CD4-positive, CD25-positive, alpha-beta regulatory T cell (primary cell): ENCODE measurements around the gene CD9. TPM values are rescaled to one million over a fixed set of nuclear protein-coding genes. Genes with fewer than 3 reads are reported as not detected.

Experiments used
- ATAC-seq, 2 donors: fragments of 150-1000 bp; cut with Tn5 transposase; one replicate each; pipeline ENCODE4 v1.10.0; 2021; ENCODE audit warnings: low read depth in 2 of 2, moderate number of reproducible peaks in 2 of 2, moderate library complexity in 1 of 2
- DNase-seq, 3 donors: peaks; one replicate each; pipeline versions ENCODE4 v3.0.0 to v3.0.0-alpha.2; 2012 to 2022; ENCODE audit warnings: mixed read lengths in 1 of 3
- H3K27ac ChIP-seq: one replicate; pipeline ENCODE4 v1.7.0; 2013; ENCODE audit warnings: mild to moderate bottlenecking, low read length; ENCODE audit not compliant: insufficient read depth, poor library complexity, severe bottlenecking
- H3K27me3 ChIP-seq: one replicate; pipeline ENCODE4 v1.7.0; 2013; ENCODE audit warnings: low read length; ENCODE audit not compliant: control insufficient read depth, insufficient read depth
- H3K36me3 ChIP-seq: one replicate; pipeline ENCODE4 v1.7.0; 2013; ENCODE audit warnings: mild to moderate bottlenecking, low read length, moderate library complexity; ENCODE audit not compliant: control insufficient read depth, insufficient read depth
- H3K4me1 ChIP-seq: 2 replicates; pipeline ENCODE4 v1.7.0; 2013; ENCODE audit warnings: mild to moderate bottlenecking, low read length; ENCODE audit not compliant: insufficient read depth, control insufficient read depth, poor library complexity, severe bottlenecking
- H3K4me3 ChIP-seq: one replicate; pipeline ENCODE4 v1.7.0; 2013; ENCODE audit warnings: low read depth, mild to moderate bottlenecking, low read length, moderate library complexity
- H3K9me3 ChIP-seq, 2 experiments: 1 replicate in 1 of 2; 2 replicates in 1 of 2; pipeline ENCODE4 v1.7.0; 2013; ENCODE audit warnings: low read length in 2 of 2, mild to moderate bottlenecking in 1 of 2, moderate library complexity in 1 of 2; ENCODE audit not compliant: control insufficient read depth in 2 of 2
- H3K27ac Mint-ChIP-seq, 3 donors: one replicate each; pipeline ENCODE4 v1.8.0; 2020 to 2022; ENCODE audit warnings: mild to moderate bottlenecking in 3 of 3, mixed read lengths in 3 of 3, moderate library complexity in 2 of 3
- H3K27me3 Mint-ChIP-seq: one replicate; pipeline ENCODE4 v1.8.0; 2022; ENCODE audit warnings: mild to moderate bottlenecking, mixed read lengths
- H3K36me3 Mint-ChIP-seq: one replicate; pipeline ENCODE4 v1.8.0; 2020; ENCODE audit warnings: mixed read lengths
- H3K4me1 Mint-ChIP-seq, 4 donors: one replicate each; pipeline ENCODE4 v1.8.0; 2020 to 2022; ENCODE audit warnings: mixed read lengths in 4 of 4, mild to moderate bottlenecking in 1 of 4
- H3K4me3 Mint-ChIP-seq, 4 donors: one replicate each; pipeline ENCODE4 v1.8.0; 2020 to 2022; ENCODE audit warnings: mild to moderate bottlenecking in 4 of 4, mixed read lengths in 4 of 4, moderate library complexity in 3 of 4
- H3K9me3 Mint-ChIP-seq, 7 donors: one replicate each; pipeline ENCODE4 v1.8.0; 2020 to 2022; ENCODE audit warnings: mixed read lengths in 7 of 7, mild to moderate bottlenecking in 3 of 7, moderate library complexity in 2 of 7
- polyA plus RNA-seq, 4 donors: library from polyadenylated mRNA; unstranded; fragments of 300-500 nt; fragmentation: Illumina TruSeq; gene quantifications; one replicate each; pipeline ENCODE4 v1.2.3, GENCODE V29; 2021
- total RNA-seq: library from RNA; stranded (reverse); gene quantifications from one replicate; pipeline ENCODE4 v1.2.3, GENCODE V29; 2022

Gene CD9
- total and polyA plus RNA-seq, 5 donors from 2014 or later: 3.6 to 10.3 (median 4.9) TPM

DNA sequence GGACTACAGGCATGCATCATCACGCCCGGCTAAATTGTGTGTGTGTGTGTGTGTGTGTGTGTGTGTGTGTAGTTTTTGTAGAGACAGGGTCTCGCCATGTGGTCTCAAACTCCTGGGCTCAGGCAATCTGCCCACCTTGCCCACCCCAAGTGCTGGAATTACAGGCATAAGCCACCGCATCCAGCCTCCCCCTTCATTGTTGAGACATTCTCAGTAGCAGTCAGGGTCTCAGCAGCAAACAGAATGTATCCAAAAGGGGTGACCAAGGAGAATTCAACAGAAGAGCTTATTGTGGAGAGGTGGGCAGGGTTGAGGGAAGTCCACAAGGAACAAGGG lies 73.0 kb downstream of the CD9 start:
- H3K9me3 Mint-ChIP-seq: peaks cover 0 to 1% (median 0%) of the 10 kb centered on the region in 7 donors
- peaks cover 29% of the 10 kb centered on the region for H3K27me3 Mint-ChIP-seq
- no peaks in the 10 kb centered on the region for H3K36me3 Mint-ChIP-seq

DNA sequence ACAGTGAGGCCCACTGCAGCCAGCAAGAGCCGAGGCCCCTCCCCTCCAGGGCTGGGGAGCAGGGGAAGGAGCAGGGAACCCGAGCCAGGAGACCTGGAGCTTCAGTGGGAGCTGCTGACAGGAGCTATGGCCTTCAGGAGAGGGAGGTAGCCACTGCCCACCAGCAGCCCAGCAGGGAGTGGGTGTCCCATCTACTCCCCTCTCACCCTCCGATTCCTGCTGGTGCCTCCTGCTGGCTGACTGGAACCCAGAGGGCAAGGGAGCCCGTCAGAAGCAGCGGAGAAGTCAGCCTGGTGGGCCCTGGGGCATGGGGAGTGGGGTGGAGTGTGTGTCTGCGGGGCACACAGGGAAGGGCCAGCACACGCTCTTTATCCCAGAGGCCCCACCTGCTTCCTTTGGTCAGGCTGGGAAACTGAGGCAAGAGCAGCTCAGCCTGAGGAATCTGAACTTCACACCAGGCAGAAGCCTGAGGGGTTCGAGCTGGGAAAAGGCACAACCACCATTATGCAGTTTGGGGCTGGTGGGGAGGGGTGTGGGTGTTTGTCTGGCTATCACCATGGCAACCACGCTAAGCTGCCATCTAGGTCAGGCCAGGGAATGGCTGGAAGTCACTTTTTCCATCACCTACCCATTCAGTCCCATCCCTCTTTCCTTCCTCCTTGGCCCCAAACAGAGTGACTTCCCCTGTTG lies 73.5 kb downstream of the CD9 start:
- Mint-ChIP-seq H3K36me3 (no peaks in the 10 kb centered on the region), H3K27me3 (peaks cover 30% of the 10 kb centered on the region), H3K4me3 (no peak overlapping the region), H3K4me1 (peaks cover 0 to 6% (median 5%) of the 10 kb centered on the region in 4 donors), H3K27ac (no peak overlapping the region), H3K9me3 (peaks cover 0 to 1% (median 0%) of the 10 kb centered on the region in 7 donors)
- no peak overlapping the region for H3K27ac ChIP-seq
- H3K9me3 ChIP-seq: no peaks in the 10 kb centered on the region
- H3K4me1 ChIP-seq: peaks cover 8% of the 10 kb centered on the region
- H3K4me3 ChIP-seq: no peak overlapping the region
- DNase-seq (no peak), ATAC-seq (no peak)
- no peaks in the 10 kb centered on the region for H3K36me3 ChIP-seq
- peaks cover 3% of the 10 kb centered on the region for H3K27me3 ChIP-seq

More for the DNA sequence above, 73.0 kb downstream of the CD9 start:
- peaks cover 0 to 6% (median 5%) of the 10 kb centered on the region in 4 donors for H3K4me1 Mint-ChIP-seq
- Histone ChIP-seq H3K27me3 (peaks cover 3% of the 10 kb centered on the region), H3K27ac (no peak overlapping the region), H3K4me3 (no peak overlapping the region), H3K36me3 (no peaks in the 10 kb centered on the region), H3K9me3 (no peaks in the 10 kb centered on the region), H3K4me1 (peaks cover 5% of the 10 kb centered on the region)
- no peak for DNase-seq
- no peak overlapping the region for H3K4me3 Mint-ChIP-seq
- no peak for ATAC-seq
- no peak overlapping the region for H3K27ac Mint-ChIP-seq

DNA sequence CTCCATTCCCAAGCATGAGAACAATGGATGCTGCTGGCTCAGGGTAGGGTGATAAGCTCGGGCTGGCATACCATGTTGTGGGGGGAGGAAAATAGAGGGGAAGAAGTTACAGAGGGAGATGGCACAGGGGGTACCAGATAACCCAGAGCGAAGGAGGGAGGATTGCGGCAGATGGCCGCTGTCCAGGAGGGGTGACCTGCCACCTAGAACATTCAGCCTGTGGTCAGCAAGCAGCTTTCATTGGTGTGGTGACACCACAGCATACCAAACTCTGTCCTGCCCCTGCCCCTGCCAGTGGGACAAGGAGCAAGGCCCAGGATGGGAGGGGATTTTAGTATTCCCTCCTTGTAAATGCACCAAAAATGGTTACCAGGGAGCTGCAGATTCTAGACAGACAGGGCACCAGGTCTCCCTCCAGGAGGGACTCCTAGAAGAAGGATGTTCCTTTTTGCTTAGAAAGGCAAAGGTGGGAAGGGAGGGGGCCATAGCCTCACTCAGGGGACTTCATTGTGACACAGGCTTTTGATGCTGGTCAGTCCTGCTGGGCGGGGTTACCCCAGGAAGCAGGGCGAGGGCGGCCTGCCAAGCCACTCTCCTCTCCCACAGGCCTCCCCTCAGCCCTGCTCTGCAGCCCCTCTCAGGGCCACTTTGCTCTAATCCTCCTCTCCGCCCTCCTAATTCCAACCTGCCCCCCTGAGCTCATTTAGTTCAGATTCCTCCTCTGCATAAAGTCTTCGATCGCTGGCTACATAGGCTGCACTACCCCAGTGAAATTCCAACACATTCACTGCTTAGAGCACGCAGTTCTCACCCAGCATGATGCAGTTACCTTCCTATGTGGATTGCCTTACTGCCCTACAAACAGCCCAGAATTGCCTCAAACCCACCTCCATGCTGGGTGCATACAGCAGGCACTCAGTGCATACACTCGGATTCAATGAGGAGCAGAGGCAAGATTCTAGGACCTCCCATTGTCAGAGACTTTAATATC lies 74.3 kb downstream of the CD9 start:
- DNase-seq (no peak), ATAC-seq (no peak)
- Histone ChIP-seq H3K4me3 (no peak overlapping the region), H3K27ac (no peak overlapping the region), H3K27me3 (peaks cover 3% of the 10 kb centered on the region), H3K9me3 (no peaks in the 10 kb centered on the region), H3K4me1 (peaks cover 12% of the 10 kb centered on the region), H3K36me3 (no peaks in the 10 kb centered on the region)
- Mint-ChIP-seq H3K27ac (no peak overlapping the region), H3K4me3 (no peak overlapping the region), H3K27me3 (peaks cover 31% of the 10 kb centered on the region), H3K36me3 (no peaks in the 10 kb centered on the region), H3K4me1 (peaks cover 0 to 6% (median 5%) of the 10 kb centered on the region in 4 donors), H3K9me3 (peaks cover 0 to 1% (median 0%) of the 10 kb centered on the region in 7 donors)

DNA sequence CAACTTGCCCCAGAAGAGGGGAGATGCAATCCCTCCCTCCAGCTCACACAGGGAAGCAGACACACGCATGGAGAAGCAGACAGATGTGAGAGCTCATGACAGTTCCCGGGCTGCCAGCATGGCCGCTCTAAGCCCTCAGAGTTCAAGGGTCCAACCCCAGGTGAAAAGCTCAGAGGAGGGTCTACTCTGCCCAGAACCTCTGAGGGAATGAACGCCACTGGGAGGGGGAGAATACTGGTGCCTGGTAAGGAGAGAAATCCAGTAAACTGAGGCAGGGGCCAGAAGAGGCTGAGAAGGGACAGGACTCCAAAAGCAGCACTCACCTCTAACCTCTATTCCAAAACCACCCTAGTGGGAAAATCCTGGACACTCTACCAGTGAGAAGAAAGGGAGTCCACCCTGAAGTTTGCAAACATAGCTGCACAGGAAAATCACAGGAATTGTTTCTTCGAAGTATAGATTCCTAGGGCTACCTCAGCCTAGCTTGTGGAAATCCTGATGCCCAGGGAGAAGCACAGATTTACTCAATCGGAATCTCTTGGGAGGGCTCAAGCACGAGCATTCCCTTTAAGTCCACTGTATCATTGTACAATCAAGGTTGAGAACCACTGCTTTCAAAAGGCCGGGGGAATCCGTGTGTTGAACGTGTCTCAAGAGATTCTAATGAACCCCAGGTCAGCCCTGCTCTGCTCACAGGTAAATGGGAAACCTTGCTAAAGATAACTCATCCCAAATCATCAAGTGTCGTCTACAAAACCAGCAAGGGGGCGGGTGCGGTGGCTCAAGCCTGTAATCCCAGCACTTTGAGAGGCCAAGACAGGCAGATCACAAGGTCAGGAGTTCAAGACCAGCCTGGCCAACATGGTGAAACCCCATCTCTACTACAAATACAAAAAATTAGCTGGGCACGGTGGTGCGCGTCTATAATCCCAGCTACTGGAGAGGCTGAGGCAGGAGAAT lies 76.0 kb downstream of the CD9 start:
- no peak overlapping the region for H3K27ac Mint-ChIP-seq
- no peaks in the 10 kb centered on the region for H3K36me3 Mint-ChIP-seq
- Histone ChIP-seq H3K4me3 (no peak overlapping the region), H3K27ac (no peak overlapping the region), H3K9me3 (no peaks in the 10 kb centered on the region), H3K4me1 (peaks cover 12% of the 10 kb centered on the region), H3K27me3 (peaks cover 3% of the 10 kb centered on the region), H3K36me3 (no peaks in the 10 kb centered on the region)
- no peak overlapping the region for H3K4me3 Mint-ChIP-seq
- peaks cover 37% of the 10 kb centered on the region for H3K27me3 Mint-ChIP-seq
- peaks cover 0 to under 1% (median 0%) of the 10 kb centered on the region in 7 donors for H3K9me3 Mint-ChIP-seq
- ATAC-seq (no peak), DNase-seq (no peak)
- H3K4me1 Mint-ChIP-seq: peaks cover 0 to 10% (median 6%) of the 10 kb centered on the region in 4 donors

DNA sequence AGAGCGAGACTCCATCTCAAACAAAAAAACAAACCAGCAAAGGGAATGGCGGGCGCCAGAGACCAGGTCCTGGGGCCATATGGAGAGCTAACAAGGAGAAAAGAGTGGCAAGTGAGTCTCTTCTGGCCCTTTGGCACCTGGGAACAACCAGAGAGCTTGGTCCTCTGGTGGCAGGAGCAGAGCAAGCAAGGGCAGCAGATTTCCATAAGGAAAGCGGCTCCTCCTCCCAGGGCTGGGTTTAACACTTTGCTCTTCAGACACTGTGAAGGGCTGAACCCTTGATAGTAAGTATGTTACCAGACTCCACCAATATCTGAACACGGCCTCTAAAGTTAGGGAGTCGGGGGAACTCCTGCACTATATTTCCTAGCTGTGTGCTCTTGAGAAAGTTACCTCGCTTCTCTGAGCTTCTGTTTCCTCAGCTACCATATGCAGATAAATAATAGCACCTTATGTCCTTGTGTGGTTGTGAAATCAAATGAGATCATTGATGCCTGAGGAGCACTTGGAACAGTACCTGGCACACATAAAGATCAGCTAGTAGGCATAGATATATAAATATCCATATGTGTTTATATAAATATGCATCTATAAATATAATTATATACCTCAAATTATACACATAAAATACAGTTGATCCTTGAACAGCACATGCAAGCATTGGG lies 76.9 kb downstream of the CD9 start:
- ATAC-seq (no peak), DNase-seq (no peak)
- Mint-ChIP-seq H3K27ac (no peak overlapping the region), H3K27me3 (peaks cover 36% of the 10 kb centered on the region), H3K9me3 (no peaks in the 10 kb centered on the region), H3K4me3 (peak overlapping the region in 1 of 4 donors; percentile 49), H3K4me1 (peaks cover 0 to 10% (median 6%) of the 10 kb centered on the region in 4 donors), H3K36me3 (no peaks in the 10 kb centered on the region)
- Histone ChIP-seq H3K9me3 (no peaks in the 10 kb centered on the region), H3K27ac (no peak overlapping the region), H3K36me3 (no peaks in the 10 kb centered on the region), H3K4me3 (no peak overlapping the region), H3K4me1 (peaks cover 12% of the 10 kb centered on the region), H3K27me3 (peaks cover 3% of the 10 kb centered on the region)

DNA sequence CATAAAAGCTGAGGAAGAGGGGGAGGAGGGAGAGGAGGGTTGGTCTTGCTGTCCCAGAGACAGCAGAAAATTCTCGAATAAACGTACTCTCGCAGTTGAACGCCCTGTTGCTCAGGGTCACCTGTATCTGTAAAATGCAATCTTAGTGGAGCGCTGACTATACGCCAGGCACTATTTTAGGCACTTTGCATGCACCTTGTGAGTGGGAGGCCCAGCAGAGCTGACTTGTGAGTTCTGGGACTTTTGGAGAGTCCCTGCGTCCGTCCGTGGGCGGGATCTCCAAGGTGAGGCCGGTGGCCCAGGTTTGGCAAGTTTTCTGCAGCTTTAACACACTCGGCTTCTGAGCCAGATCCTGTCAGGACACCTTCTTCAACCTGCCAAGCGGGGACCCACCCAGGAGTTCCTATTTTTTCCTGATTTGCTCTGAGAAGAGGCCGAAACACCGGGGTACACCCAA lies 77.8 kb downstream of the CD9 start:
- Histone ChIP-seq H3K27me3 (peaks cover 3% of the 10 kb centered on the region), H3K27ac (no peak overlapping the region), H3K4me1 (peaks cover 12% of the 10 kb centered on the region), H3K9me3 (no peaks in the 10 kb centered on the region), H3K4me3 (peak overlapping the region; percentile 37), H3K36me3 (no peaks in the 10 kb centered on the region)
- Mint-ChIP-seq H3K27ac (peak overlapping the region in 1 of 3 donors; percentile 73), H3K9me3 (no peaks in the 10 kb centered on the region), H3K36me3 (no peaks in the 10 kb centered on the region), H3K4me1 (peaks cover 0 to 10% (median 6%) of the 10 kb centered on the region in 4 donors), H3K27me3 (peaks cover 41% of the 10 kb centered on the region), H3K4me3 (peak overlapping the region; percentile 45 to 92 (median 83))
- no peak for ATAC-seq
- peak in 1 of 3 donors; percentile 26 for DNase-seq
